ENCODE measurements around the gene CDON.

The CDON gene

GRCh38 chr11:125935618-125936199 lies 127.0 kb downstream of the CDON start:
- Histone ChIP-seq H3K27me3 (ENCODE audit: low read length) (no peaks in the 10 kb centered on the region), H3K27ac (ENCODE audit: low read depth, low read length) (no peak overlapping the region), H3K9me2 (replicated peaks; ENCODE audit: insufficient read depth, low read length) (no peaks in the 10 kb centered on the region), H3K9ac (ENCODE audit: low read length) (no peak overlapping the region), H3K36me3 (ENCODE audit: low read length) (no peaks in the 10 kb centered on the region), H3K79me2 (ENCODE audit: insufficient read depth, low read length) (no peaks in the 10 kb centered on the region), H3K4me2 (ENCODE audit: low read depth, low read length, poor library complexity, severe bottlenecking) (no peak overlapping the region), H3K4me3 (ENCODE audit: insufficient read depth, low read length, poor library complexity, severe bottlenecking) (no peak overlapping the region), H3F3A (ENCODE audit: insufficient read depth) (no peaks in the 10 kb centered on the region), H4K20me1 (ENCODE audit: low read depth, low read length) (no peaks in the 10 kb centered on the region), H3K9me3 (ENCODE audit: insufficient read depth, low read length) (no peaks in the 10 kb centered on the region), H2AFZ (ENCODE audit: low read depth, low read length, severe bottlenecking) (no peak overlapping the region)
- TF ChIP-seq CTCF (IDR thresholded peaks at IDR 0.05; ENCODE audit: insufficient read depth, low read length, poor library complexity, severe bottlenecking) (no peak), EZH2phosphoT487 (conservative IDR thresholded peaks at IDR 0.05; ENCODE audit: low read length) (no peak)

- Histone ChIP-seq H3K36me3 (ENCODE audit: low read length) (no peaks in the 10 kb centered on the region), H2AFZ (ENCODE audit: low read depth, low read length, severe bottlenecking) (no peak overlapping the region), H3K4me2 (ENCODE audit: low read depth, low read length, poor library complexity, severe bottlenecking) (no peak overlapping the region), H3F3A (ENCODE audit: insufficient read depth) (no peaks in the 10 kb centered on the region), H3K27me3 (ENCODE audit: low read length) (no peaks in the 10 kb centered on the region), H3K9me2 (replicated peaks; ENCODE audit: insufficient read depth, low read length) (no peaks in the 10 kb centered on the region), H3K9me3 (ENCODE audit: insufficient read depth, low read length) (no peaks in the 10 kb centered on the region), H3K79me2 (ENCODE audit: insufficient read depth, low read length) (no peaks in the 10 kb centered on the region), H3K4me3 (ENCODE audit: insufficient read depth, low read length, poor library complexity, severe bottlenecking) (no peak overlapping the region), H4K20me1 (ENCODE audit: low read depth, low read length) (no peaks in the 10 kb centered on the region), H3K9ac (ENCODE audit: low read length) (no peak overlapping the region), H3K27ac (ENCODE audit: low read depth, low read length) (no peak overlapping the region)
- TF ChIP-seq CTCF (IDR thresholded peaks at IDR 0.05; ENCODE audit: insufficient read depth, low read length, poor library complexity, severe bottlenecking) (no peak), EZH2phosphoT487 (conservative IDR thresholded peaks at IDR 0.05; ENCODE audit: low read length) (no peak)
Measured at GRCh38 chr11:125935056-125935455, 127.6 kb downstream of the CDON start.

- no peaks in the 10 kb centered on the region for H3K79me2 ChIP-seq (ENCODE audit: insufficient read depth, low read length)
- no peaks in the 10 kb centered on the region for H3K9me3 ChIP-seq (ENCODE audit: insufficient read depth, low read length)
- no peaks in the 10 kb centered on the region for H3K9me2 ChIP-seq (replicated peaks; ENCODE audit: insufficient read depth, low read length)
- H3K9ac ChIP-seq (ENCODE audit: low read length), result no peak overlapping the region
- TF ChIP-seq CTCF (IDR thresholded peaks at IDR 0.05; ENCODE audit: insufficient read depth, low read length, poor library complexity, severe bottlenecking) (no peak), EZH2phosphoT487 (conservative IDR thresholded peaks at IDR 0.05; ENCODE audit: low read length) (no peak)
- no peaks in the 10 kb centered on the region for H3F3A ChIP-seq (ENCODE audit: insufficient read depth)
- no peak overlapping the region for H3K4me3 ChIP-seq (ENCODE audit: insufficient read depth, low read length, poor library complexity, severe bottlenecking)
- H3K4me2 ChIP-seq (ENCODE audit: low read depth, low read length, poor library complexity, severe bottlenecking), result no peak overlapping the region
- no peaks in the 10 kb centered on the region for H4K20me1 ChIP-seq (ENCODE audit: low read depth, low read length)
- no peak overlapping the region for H2AFZ ChIP-seq (ENCODE audit: low read depth, low read length, severe bottlenecking)
- H3K27me3 ChIP-seq (ENCODE audit: low read length), result no peaks in the 10 kb centered on the region
- H3K27ac ChIP-seq (ENCODE audit: low read depth, low read length), result no peak overlapping the region
- H3K36me3 ChIP-seq (ENCODE audit: low read length), result no peaks in the 10 kb centered on the region
Measured at GRCh38 chr11:125934473-125934872, 128.2 kb downstream of the CDON start.

All from SU-DHL-6 (cell line).